ENCODE data around the gene NFIC.
"Not testable (repeated sequence)": the region's sequence is repeated elsewhere in the genome, so short reads cannot be mapped to it uniquely, and the experiment has no call there.

The NFIC gene

GRCh38 chr19:3398114-3398899 is 31.9 kb downstream of the NFIC start:
- Histone ChIP-seq H3K9me3 (ENCODE audit: severe bottlenecking) (no peaks in the 10 kb centered on the region), H3K36me3 (peaks cover 35% of the 10 kb centered on the region), H3K27ac (no peak overlapping the region), H3K4me3 (ENCODE audit: low read depth, low read length) (no peak overlapping the region), H3K27me3 (ENCODE audit: insufficient read depth, low read depth, severe bottlenecking) (no peaks in the 10 kb centered on the region)
- TF ChIP-seq CTCF (IDR thresholded peaks at IDR 0.05; ENCODE audit: low read depth, low read length) = no peak
- DNase-seq = no peak

GRCh38 chr19:3398900-3399278 is 32.5 kb downstream of the NFIC start:
- H3K4me3 ChIP-seq (ENCODE audit: low read depth, low read length) = no peak overlapping the region

GRCh38 chr19:3399311-3399710 is 32.9 kb downstream of the NFIC start:
- not testable (repeated sequence) for H3K27ac ChIP-seq; H3K27me3 ChIP-seq (ENCODE audit: insufficient read depth, low read depth, severe bottlenecking); DNase-seq; H3K4me3 ChIP-seq (ENCODE audit: low read depth, low read length); H3K9me3 ChIP-seq (ENCODE audit: severe bottlenecking)
- H3K36me3 ChIP-seq = peaks cover 32% of the 10 kb centered on the region

More at GRCh38 chr19:3398900-3399278, 32.5 kb downstream of the NFIC start:
- no peak for TF ChIP-seq CTCF (IDR thresholded peaks at IDR 0.05; ENCODE audit: low read depth, low read length)
- Histone ChIP-seq H3K36me3 (peaks cover 34% of the 10 kb centered on the region), H3K9me3 (ENCODE audit: severe bottlenecking) (no peaks in the 10 kb centered on the region), H3K27ac (no peak overlapping the region), H3K27me3 (ENCODE audit: insufficient read depth, low read depth, severe bottlenecking) (no peaks in the 10 kb centered on the region)
- no peak for DNase-seq

- no peaks in the 10 kb centered on the region for H3K9me3 ChIP-seq (ENCODE audit: severe bottlenecking)
- H3K27ac ChIP-seq = no peak overlapping the region
- DNase-seq = no peak
- no peak overlapping the region for H3K4me3 ChIP-seq (ENCODE audit: low read depth, low read length)
- TF ChIP-seq CTCF (IDR thresholded peaks at IDR 0.05; ENCODE audit: low read depth, low read length) = no peak
- peaks cover 32% of the 10 kb centered on the region for H3K36me3 ChIP-seq
- no peaks in the 10 kb centered on the region for H3K27me3 ChIP-seq (ENCODE audit: insufficient read depth, low read depth, severe bottlenecking)
Measured at GRCh38 chr19:3401004-3401768, 34.8 kb downstream of the NFIC start.

- no peak for DNase-seq
- H3K36me3 ChIP-seq = peaks cover 28% of the 10 kb centered on the region
- H3K27me3 ChIP-seq (ENCODE audit: insufficient read depth, low read depth, severe bottlenecking) = no peaks in the 10 kb centered on the region
- H3K9me3 ChIP-seq (ENCODE audit: severe bottlenecking) = no peaks in the 10 kb centered on the region
- H3K4me3 ChIP-seq (ENCODE audit: low read depth, low read length) = no peak overlapping the region
- no peak overlapping the region for H3K27ac ChIP-seq
- TF ChIP-seq CTCF (IDR thresholded peaks at IDR 0.05; ENCODE audit: low read depth, low read length) = no peak
Measured at GRCh38 chr19:3402631-3403443, 36.5 kb downstream of the NFIC start.

Measured in WERI-Rb-1 (cell line).